ENCODE data around the gene SPRR2D. TPM values are rescaled to one million over a fixed set of nuclear protein-coding genes. Genes with fewer than 3 reads are reported as not detected.

Gene SPRR2D
- total RNA-seq, 5 donors from 2014 or later (not counting 1 experiment from before 2014, with no cell fraction given): not detected

DNA sequence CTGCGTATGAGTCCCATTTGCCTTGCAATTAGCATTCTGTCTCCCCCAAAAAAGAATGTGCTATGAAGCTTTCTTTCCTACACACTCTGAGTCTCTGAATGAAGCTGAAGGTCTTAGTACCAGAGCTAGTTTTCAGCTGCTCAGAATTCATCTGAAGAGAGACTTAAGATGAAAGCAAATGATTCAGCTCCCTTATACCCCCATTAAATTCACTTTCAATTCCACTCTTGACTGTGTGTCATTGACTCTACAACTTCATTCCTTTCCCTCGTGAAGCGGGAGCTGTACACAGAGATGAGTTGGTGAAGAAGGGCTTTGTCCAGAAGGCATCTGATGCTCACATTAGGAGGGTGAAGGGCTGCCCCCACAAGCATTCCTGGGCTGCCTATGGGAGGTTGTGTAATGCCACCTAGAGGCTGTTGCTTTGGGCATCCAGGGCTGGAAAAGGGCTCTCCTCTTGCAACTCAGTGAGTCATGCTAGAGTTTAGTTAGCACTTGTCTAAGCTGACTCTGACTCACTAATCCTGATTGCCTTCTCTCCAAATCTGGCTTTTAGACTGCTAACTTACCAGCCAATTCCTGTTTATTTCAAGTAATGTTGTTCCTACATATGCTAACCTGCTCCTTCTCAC, 8.1 kb downstream of the SPRR2D start:
- H3K4me3 ChIP-seq (ENCODE audit: control insufficient read depth in 1 of 2, extremely low read depth in 1 of 2, low read length in 1 of 2): no peak overlapping the region
- DNase-seq (no peak), ATAC-seq (replicated peaks in 1 of 4) (no peak)
- Mint-ChIP-seq H3K36me3 (no peaks in the 10 kb centered on the region), H3K27ac (no peak overlapping the region), H3K4me1 (no peaks in the 10 kb centered on the region), H3K27me3 (peaks cover 19 to 40% of the 10 kb centered on the region in 2 donors), H3K4me3 (no peak overlapping the region), H3K9me3 (no peaks in the 10 kb centered on the region)
- ChIA-PET CTCF (no interaction called here), POLR2A (no interaction called here)
- WGBS (ENCODE audit: insufficient coverage): 0% methylated on average over 1 of the region's 3 CpGs
- no peak overlapping the region for H3K27ac ChIP-seq (ENCODE audit: low read length)
- no peaks in the 10 kb centered on the region for H3K9me3 ChIP-seq
- H3K27me3 ChIP-seq (replicated peaks in 1 of 2; ENCODE audit: control insufficient read depth in 2 of 2, extremely low read depth in 1 of 2, insufficient read depth in 2 of 2, low read length in 1 of 2): peaks cover 2 to 5% of the 10 kb centered on the region in 2 experiments
- no peaks in the 10 kb centered on the region for H3K36me3 ChIP-seq (ENCODE audit: control insufficient read depth in 2 of 2, extremely low read depth in 1 of 2, insufficient read depth in 1 of 2, low read length in 1 of 2)
- H3K4me1 ChIP-seq (ENCODE audit: control insufficient read depth in 1 of 2, extremely low read depth in 1 of 2, insufficient read depth in 2 of 2, low read length in 2 of 2): no peaks in the 10 kb centered on the region

DNA sequence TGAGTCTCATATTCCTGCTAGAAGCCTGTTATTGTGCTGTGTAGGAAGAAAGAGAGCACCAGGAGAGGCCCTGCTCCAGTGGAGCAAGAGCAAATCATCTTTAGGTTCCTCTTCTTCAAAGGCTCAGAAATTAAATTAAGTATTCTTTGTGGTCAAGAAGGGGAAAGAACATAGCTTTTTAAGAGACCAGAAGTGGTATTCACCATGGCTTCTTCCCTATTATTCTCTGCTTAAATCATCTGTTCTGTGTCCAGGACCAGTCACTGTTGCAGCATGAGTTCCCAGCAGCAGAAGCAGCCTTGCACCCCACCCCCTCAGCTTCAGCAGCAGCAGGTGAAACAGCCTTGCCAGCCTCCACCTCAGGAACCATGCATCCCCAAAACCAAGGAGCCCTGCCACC, 8.8 kb downstream of the SPRR2D start:
- Mint-ChIP-seq H3K36me3 (no peaks in the 10 kb centered on the region), H3K9me3 (no peaks in the 10 kb centered on the region), H3K4me1 (no peaks in the 10 kb centered on the region), H3K27ac (no peak overlapping the region), H3K4me3 (no peak overlapping the region), H3K27me3 (peaks cover 17 to 37% of the 10 kb centered on the region in 2 donors)
- Histone ChIP-seq H3K27ac (ENCODE audit: low read length) (no peak overlapping the region), H3K9me3 (no peaks in the 10 kb centered on the region), H3K4me1 (ENCODE audit: control insufficient read depth in 1 of 2, extremely low read depth in 1 of 2, insufficient read depth in 2 of 2, low read length in 2 of 2) (no peaks in the 10 kb centered on the region), H3K36me3 (ENCODE audit: control insufficient read depth in 2 of 2, extremely low read depth in 1 of 2, insufficient read depth in 1 of 2, low read length in 1 of 2) (no peaks in the 10 kb centered on the region), H3K4me3 (ENCODE audit: control insufficient read depth in 1 of 2, extremely low read depth in 1 of 2, low read length in 1 of 2) (no peak overlapping the region), H3K27me3 (replicated peaks in 1 of 2; ENCODE audit: control insufficient read depth in 2 of 2, extremely low read depth in 1 of 2, insufficient read depth in 2 of 2, low read length in 1 of 2) (peaks cover 2 to 5% of the 10 kb centered on the region in 2 experiments)
- ChIA-PET POLR2A (no interaction called here), CTCF (no interaction called here)
- DNase-seq: no peak
- no peak for ATAC-seq (replicated peaks in 1 of 4)

DNA sequence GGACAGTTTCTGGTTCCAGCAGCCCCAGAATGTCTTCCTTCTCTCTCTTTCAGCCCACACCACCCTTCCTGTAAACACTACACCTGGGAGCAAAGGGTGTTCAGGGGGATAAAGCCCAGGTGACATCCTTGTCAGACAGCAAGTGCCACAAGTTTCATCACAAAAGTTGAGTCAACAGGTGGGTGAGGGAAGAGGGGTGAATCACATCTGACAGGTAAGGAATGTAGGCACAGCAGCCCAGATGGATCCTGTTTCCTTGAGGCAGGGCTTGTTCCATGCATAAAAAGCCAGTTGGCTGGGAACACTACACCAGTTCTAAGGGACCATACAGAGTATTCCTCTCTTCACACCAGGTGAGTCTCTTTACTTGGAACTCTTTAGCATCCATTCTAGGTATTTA, 10.0 kb downstream of the SPRR2D start, which contains the start of gene SPRR1B:
Gene SPRR1B (plus strand): TSS at position 309 of the 400 bp plus-strand sequence. CDS start 1,143 bp downstream, outside the sequence.
- no peaks in the 10 kb centered on the region for H3K4me1 ChIP-seq (ENCODE audit: control insufficient read depth in 1 of 2, extremely low read depth in 1 of 2, insufficient read depth in 2 of 2, low read length in 2 of 2)

DNA sequence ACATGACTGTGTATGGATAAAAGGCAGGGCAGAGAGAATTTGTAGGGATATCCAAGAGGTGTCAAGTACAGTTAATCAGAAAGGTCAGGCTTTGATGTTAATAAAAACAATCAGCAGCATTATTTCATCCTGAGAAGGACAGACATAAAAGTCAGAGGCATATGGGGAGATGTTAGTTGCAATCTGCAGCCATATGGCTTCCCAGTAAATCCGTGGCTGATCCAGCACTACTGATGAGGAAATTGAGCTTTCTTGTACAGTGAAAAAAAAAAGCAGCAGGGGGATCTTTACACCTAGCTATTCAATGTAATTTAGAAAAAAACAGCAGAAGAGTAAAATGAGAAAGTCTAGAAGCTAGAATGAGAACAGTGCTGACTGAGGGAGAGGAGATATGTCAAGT, 12.2 kb downstream of the SPRR2D start:
- Histone ChIP-seq H3K27me3 (replicated peaks in 1 of 2; ENCODE audit: control insufficient read depth in 2 of 2, extremely low read depth in 1 of 2, insufficient read depth in 2 of 2, low read length in 1 of 2) (peaks cover 2 to 5% of the 10 kb centered on the region in 2 experiments), H3K36me3 (ENCODE audit: control insufficient read depth in 2 of 2, extremely low read depth in 1 of 2, insufficient read depth in 1 of 2, low read length in 1 of 2) (no peaks in the 10 kb centered on the region), H3K4me3 (ENCODE audit: control insufficient read depth in 1 of 2, extremely low read depth in 1 of 2, low read length in 1 of 2) (no peak overlapping the region), H3K9me3 (no peaks in the 10 kb centered on the region), H3K27ac (ENCODE audit: low read length) (no peak overlapping the region), H3K4me1 (ENCODE audit: control insufficient read depth in 1 of 2, extremely low read depth in 1 of 2, insufficient read depth in 2 of 2, low read length in 2 of 2) (no peaks in the 10 kb centered on the region)
- no peaks in the 10 kb centered on the region for H3K4me1 Mint-ChIP-seq
- H3K36me3 Mint-ChIP-seq: no peaks in the 10 kb centered on the region
- H3K9me3 Mint-ChIP-seq: no peaks in the 10 kb centered on the region
- WGBS (ENCODE audit: insufficient coverage): no CpG with 5 or more reads among the region's 1 CpG
- H3K27me3 Mint-ChIP-seq: peaks cover 12 to 28% of the 10 kb centered on the region in 2 donors
- no peak for DNase-seq
- CTCF ChIA-PET: no interaction called here
- H3K4me3 Mint-ChIP-seq: no peak overlapping the region
- no peak overlapping the region for H3K27ac Mint-ChIP-seq
- ATAC-seq (replicated peaks in 1 of 4): no peak
- POLR2A ChIA-PET: no interaction called here

More for the DNA sequence above, 10.0 kb downstream of the SPRR2D start, which contains the start of gene SPRR1B:
- Mint-ChIP-seq H3K36me3 (no peaks in the 10 kb centered on the region), H3K4me3 (no peak within 1 kb of the TSS), H3K9me3 (no peaks in the 10 kb centered on the region), H3K4me1 (no peaks in the 10 kb centered on the region), H3K27ac (no peak within 1 kb of the TSS), H3K27me3 (peaks cover 13 to 32% of the 10 kb centered on the region in 2 donors)
- ChIA-PET POLR2A (no interaction called here), CTCF (no interaction called here)
- DNase-seq (no peak), ATAC-seq (replicated peaks in 1 of 4) (no peak)
- Histone ChIP-seq H3K27me3 (replicated peaks in 1 of 2; ENCODE audit: control insufficient read depth in 2 of 2, extremely low read depth in 1 of 2, insufficient read depth in 2 of 2, low read length in 1 of 2) (peaks cover 2 to 5% of the 10 kb centered on the region in 2 experiments), H3K36me3 (ENCODE audit: control insufficient read depth in 2 of 2, extremely low read depth in 1 of 2, insufficient read depth in 1 of 2, low read length in 1 of 2) (no peaks in the 10 kb centered on the region), H3K4me3 (ENCODE audit: control insufficient read depth in 1 of 2, extremely low read depth in 1 of 2, low read length in 1 of 2) (no peak within 1 kb of the TSS), H3K9me3 (no peaks in the 10 kb centered on the region), H3K27ac (ENCODE audit: low read length) (no peak within 1 kb of the TSS)

DNA sequence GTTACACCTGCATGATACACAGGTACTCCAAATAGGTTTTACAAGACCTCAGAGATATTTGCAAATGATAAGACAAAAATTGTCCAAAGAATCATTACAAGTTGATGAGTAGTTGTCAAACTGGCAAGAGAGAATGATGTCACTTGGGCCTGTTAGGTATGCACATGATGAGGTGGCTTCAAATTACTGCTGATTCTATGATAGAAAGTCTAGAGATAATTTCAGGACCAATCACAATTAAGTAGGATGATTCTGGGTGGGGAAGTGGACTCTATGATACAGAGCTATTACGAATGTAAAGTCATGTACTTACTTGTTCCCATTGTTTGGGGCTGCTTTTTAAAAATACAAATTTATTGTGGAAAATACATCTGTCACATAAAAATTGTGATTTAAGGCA, 15.1 kb downstream of the SPRR2D start:
- H3K36me3 ChIP-seq (ENCODE audit: control insufficient read depth in 2 of 2, extremely low read depth in 1 of 2, insufficient read depth in 1 of 2, low read length in 1 of 2): no peaks in the 10 kb centered on the region
- Mint-ChIP-seq H3K9me3 (no peaks in the 10 kb centered on the region), H3K4me1 (no peaks in the 10 kb centered on the region), H3K27ac (no peak overlapping the region), H3K36me3 (no peaks in the 10 kb centered on the region), H3K4me3 (no peak overlapping the region), H3K27me3 (peaks cover 31 to 41% of the 10 kb centered on the region in 2 donors)
- ATAC-seq (replicated peaks in 1 of 4) (no peak), DNase-seq (no peak)
- ChIA-PET CTCF (no interaction called here), POLR2A (no interaction called here)
- H3K27ac ChIP-seq (ENCODE audit: low read length): no peak overlapping the region
- H3K9me3 ChIP-seq: no peaks in the 10 kb centered on the region
- no CpG with 5 or more reads among the region's 1 CpG for WGBS (ENCODE audit: insufficient coverage)
- H3K4me3 ChIP-seq (ENCODE audit: control insufficient read depth in 1 of 2, extremely low read depth in 1 of 2, low read length in 1 of 2): no peak overlapping the region
- H3K27me3 ChIP-seq (replicated peaks in 1 of 2; ENCODE audit: control insufficient read depth in 2 of 2, extremely low read depth in 1 of 2, insufficient read depth in 2 of 2, low read length in 1 of 2): peaks cover 2 to 3% of the 10 kb centered on the region in 2 experiments
- H3K4me1 ChIP-seq (ENCODE audit: control insufficient read depth in 1 of 2, extremely low read depth in 1 of 2, insufficient read depth in 2 of 2, low read length in 2 of 2): no peaks in the 10 kb centered on the region

DNA sequence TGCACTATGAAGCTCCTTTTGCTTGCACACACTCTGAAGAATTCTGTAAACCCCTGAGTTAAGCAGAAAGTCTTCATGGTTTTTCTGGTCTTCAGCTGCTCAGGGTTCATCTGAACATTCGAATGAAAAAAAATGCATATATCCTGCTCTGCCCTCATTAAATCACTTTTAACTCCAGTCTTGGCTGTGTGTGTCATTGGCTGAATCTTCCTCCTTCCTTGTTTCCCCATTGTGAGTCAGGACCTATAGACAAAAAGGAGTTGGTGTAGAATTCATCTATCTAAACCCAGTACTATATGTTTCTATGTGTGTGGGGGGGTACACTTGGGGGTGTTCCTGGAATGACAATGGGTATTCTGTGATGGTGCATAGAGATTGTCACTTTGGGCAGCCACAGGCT, 16.5 kb downstream of the SPRR2D start:
- H3K4me1 ChIP-seq (ENCODE audit: control insufficient read depth in 1 of 2, extremely low read depth in 1 of 2, insufficient read depth in 2 of 2, low read length in 2 of 2): no peaks in the 10 kb centered on the region

DNA sequence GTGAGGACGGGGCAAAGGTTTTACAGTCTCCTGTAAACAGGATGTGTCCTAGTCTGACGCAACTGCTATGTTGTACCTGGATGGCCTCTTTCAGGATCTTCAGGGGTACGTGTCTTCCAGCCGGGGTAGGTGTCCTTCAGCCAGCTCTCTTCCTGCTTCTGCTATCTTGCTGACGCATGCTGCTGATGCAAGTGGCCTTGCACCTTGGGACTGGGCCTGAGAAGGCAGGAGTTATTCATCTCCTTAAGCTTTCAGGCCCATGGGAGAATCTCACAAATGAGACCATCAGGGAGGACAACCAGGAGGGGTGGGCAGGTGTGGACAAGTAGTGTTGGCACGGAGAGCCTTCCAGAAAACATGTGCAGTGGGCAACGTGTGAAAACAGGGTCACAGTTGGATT, 17.8 kb downstream of the SPRR2D start:
- no peaks in the 10 kb centered on the region for H3K4me1 ChIP-seq (ENCODE audit: control insufficient read depth in 1 of 2, extremely low read depth in 1 of 2, insufficient read depth in 2 of 2, low read length in 2 of 2)
- no peaks in the 10 kb centered on the region for H3K4me1 Mint-ChIP-seq
- peaks cover 2 to 9% of the 10 kb centered on the region in 2 experiments for H3K27me3 ChIP-seq (replicated peaks in 1 of 2; ENCODE audit: control insufficient read depth in 2 of 2, extremely low read depth in 1 of 2, insufficient read depth in 2 of 2, low read length in 1 of 2)
- no peak overlapping the region for H3K27ac ChIP-seq (ENCODE audit: low read length)
- CTCF ChIA-PET: no interaction called here
- H3K36me3 ChIP-seq (ENCODE audit: control insufficient read depth in 2 of 2, extremely low read depth in 1 of 2, insufficient read depth in 1 of 2, low read length in 1 of 2): no peaks in the 10 kb centered on the region
- no peak overlapping the region for H3K4me3 ChIP-seq (ENCODE audit: control insufficient read depth in 1 of 2, extremely low read depth in 1 of 2, low read length in 1 of 2)
- ATAC-seq (replicated peaks in 1 of 4): no peak
- WGBS (ENCODE audit: insufficient coverage): 86% methylated on average over 7 of the region's 7 CpGs
- POLR2A ChIA-PET: no interaction called here
- H3K9me3 ChIP-seq: no peaks in the 10 kb centered on the region
- H3K36me3 Mint-ChIP-seq: no peaks in the 10 kb centered on the region
- no peak overlapping the region for H3K4me3 Mint-ChIP-seq
- H3K9me3 Mint-ChIP-seq: no peaks in the 10 kb centered on the region
- H3K27ac Mint-ChIP-seq: no peak overlapping the region
- no peak for DNase-seq
- peaks cover 38 to 43% of the 10 kb centered on the region in 2 donors for H3K27me3 Mint-ChIP-seq

More for the DNA sequence above, 16.5 kb downstream of the SPRR2D start:
- Mint-ChIP-seq H3K36me3 (no peaks in the 10 kb centered on the region), H3K4me3 (no peak overlapping the region), H3K9me3 (no peaks in the 10 kb centered on the region), H3K4me1 (no peaks in the 10 kb centered on the region), H3K27me3 (peaks cover 38 to 39% of the 10 kb centered on the region in 2 donors), H3K27ac (no peak overlapping the region)
- no peak for ATAC-seq (replicated peaks in 1 of 4)
- no peak for DNase-seq
- Histone ChIP-seq H3K4me3 (ENCODE audit: control insufficient read depth in 1 of 2, extremely low read depth in 1 of 2, low read length in 1 of 2) (no peak overlapping the region), H3K36me3 (ENCODE audit: control insufficient read depth in 2 of 2, extremely low read depth in 1 of 2, insufficient read depth in 1 of 2, low read length in 1 of 2) (no peaks in the 10 kb centered on the region), H3K27ac (ENCODE audit: low read length) (no peak overlapping the region), H3K9me3 (no peaks in the 10 kb centered on the region), H3K27me3 (replicated peaks in 1 of 2; ENCODE audit: control insufficient read depth in 2 of 2, extremely low read depth in 1 of 2, insufficient read depth in 2 of 2, low read length in 1 of 2) (peaks cover 2% of the 10 kb centered on the region in 2 experiments)
- POLR2A ChIA-PET: no interaction called here
- CTCF ChIA-PET: no interaction called here
- WGBS (ENCODE audit: insufficient coverage): no CpG with 5 or more reads among the region's 1 CpG
